ENCODE measurements around the gene FAM227A. TPM values are rescaled to one million over a fixed set of nuclear protein-coding genes. Genes with fewer than 3 reads are reported as not detected.

The FAM227A gene
- total RNA-seq, 2 donors from 2014 or later, result 1.0 to 2.2 TPM

DNA sequence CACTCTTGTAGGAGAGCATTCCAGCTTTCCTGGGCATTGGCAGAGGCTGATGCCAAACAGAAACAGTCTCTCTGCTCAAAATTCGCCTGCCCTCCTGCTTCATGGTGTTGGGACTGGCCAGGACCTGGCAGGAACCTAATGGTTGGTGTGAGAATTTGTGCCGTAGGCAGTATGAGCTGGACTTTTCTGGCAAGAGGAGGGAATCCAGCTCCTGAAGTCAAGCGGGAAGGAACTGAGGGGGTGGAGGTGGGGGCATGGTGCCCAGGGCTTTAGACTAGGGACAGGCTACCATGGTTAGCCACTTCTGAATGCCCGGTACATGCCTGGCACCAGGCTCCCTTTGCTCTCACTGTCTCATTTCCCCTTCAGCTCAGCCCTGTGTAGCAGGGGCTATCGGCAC, 18.7 kb upstream of the FAM227A start:
- intact Hi-C loops (cut with DNase I), result no loop called here
- H3K27ac ChIP-seq, result no peak overlapping the region
- no peaks in the 10 kb centered on the region for H3K9me3 ChIP-seq
- H3K4me1 ChIP-seq (replicated peaks), result no peaks in the 10 kb centered on the region
- H3K27me3 ChIP-seq (replicated peaks; ENCODE audit: insufficient read depth), result no peaks in the 10 kb centered on the region
- TF ChIP-seq POLR2AphosphoS5 (IDR thresholded peaks at IDR 0.05) (no peak), POLR2A (IDR thresholded peaks at IDR 0.05) (no peak)
- TF ChIP-seq, protein P1, sequence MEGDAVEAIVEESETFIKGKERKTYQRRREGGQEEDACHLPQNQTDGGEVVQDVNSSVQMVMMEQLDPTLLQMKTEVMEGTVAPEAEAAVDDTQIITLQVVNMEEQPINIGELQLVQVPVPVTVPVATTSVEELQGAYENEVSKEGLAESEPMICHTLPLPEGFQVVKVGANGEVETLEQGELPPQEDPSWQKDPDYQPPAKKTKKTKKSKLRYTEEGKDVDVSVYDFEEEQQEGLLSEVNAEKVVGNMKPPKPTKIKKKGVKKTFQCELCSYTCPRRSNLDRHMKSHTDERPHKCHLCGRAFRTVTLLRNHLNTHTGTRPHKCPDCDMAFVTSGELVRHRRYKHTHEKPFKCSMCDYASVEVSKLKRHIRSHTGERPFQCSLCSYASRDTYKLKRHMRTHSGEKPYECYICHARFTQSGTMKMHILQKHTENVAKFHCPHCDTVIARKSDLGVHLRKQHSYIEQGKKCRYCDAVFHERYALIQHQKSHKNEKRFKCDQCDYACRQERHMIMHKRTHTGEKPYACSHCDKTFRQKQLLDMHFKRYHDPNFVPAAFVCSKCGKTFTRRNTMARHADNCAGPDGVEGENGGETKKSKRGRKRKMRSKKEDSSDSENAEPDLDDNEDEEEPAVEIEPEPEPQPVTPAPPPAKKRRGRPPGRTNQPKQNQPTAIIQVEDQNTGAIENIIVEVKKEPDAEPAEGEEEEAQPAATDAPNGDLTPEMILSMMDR (IDR thresholded peaks at IDR 0.05), result no peak
- 71% methylated on average over 5 of the region's 5 CpGs for WGBS
- H3K4me3 ChIP-seq, result no peak overlapping the region
- H3K36me3 ChIP-seq, result peaks cover 0 to 11% of the 10 kb centered on the region in 2 donors
- no peak for DNase-seq (ENCODE audit: low spot score)

DNA sequence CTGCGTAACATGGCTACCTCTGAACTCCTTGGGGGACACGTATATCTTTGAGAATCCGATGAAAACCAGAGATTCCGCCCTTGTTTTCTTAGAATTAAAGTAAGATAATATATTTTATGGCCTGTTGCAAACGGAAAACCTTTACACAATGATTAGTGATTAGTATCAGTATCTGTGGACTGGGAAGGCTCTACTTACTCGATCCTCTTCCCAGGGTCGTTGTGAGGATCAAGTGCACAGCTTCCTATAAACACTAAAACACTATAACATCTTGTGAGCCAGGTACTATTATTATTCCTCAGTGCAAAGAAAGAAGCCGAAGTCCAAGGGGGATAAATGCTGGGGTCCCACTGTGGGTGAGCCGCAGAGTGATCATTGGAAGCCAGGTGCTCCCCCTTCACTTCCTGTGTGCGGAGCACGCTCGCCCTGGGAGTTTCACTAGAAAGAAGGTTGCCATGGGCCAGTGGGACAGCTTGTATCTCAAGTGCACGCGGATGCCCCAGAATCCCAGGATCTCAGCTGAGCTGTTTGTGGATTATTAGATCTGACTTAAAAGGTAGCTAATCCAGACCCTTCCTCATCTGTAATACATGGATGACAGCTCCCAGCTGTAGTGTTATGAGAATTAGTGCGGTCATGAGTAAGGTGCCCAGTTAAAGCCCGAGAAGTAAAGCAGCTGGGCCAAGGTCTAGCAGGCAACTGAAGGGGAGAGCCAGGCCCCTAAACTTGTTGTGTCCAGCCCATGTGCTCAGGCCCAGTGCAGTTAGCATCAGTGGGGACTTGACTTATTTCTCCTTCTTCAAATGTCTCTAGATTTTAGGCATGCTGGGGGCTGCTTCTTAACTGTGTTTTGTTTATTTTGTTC, 1.1 kb upstream of the FAM227A start:
- intact Hi-C loops (cut with DNase I), result no loop called here

DNA sequence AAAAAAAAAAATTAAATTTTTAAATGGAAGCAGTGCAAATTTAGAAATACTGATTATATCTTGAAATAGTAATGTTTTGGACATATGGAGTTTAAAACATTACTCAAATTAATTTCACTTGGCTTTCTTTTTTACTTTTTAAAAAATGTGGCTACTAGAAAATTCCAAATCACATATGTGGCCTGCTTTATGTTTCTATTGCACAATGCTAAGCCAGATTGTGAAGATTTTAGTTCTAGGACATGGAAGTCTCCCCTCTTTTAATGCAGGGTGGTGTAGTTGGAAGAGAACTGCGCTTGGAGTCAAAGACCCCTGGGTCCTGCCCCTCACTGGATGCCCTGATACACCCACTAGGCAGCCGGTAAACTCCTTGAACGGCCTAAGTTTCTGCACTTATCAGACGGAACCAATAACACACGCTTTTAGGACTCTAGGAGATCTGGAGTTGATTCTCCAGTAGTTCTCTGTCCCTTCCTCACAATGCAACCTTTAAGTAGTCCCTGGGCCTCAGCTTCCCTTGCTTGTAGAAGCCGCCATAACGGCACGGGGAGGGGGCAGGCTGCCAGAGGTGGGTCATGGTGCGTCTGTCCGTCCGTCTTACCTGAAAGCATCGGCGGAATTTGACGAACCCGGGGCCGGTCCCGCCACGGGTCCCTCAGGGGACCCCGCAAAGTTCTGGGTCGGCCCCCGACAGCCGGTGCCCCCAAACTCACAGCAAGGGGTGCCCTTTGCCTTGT, 505 bp downstream of the FAM227A start:
- Histone ChIP-seq H3K4me3 (peak overlapping the region; percentile 56 to 96), H3K9me3 (no peaks in the 10 kb centered on the region), H3K27me3 (replicated peaks; ENCODE audit: insufficient read depth) (no peaks in the 10 kb centered on the region), H3K27ac (peak overlapping the region; percentile 91 to 93), H3K4me1 (replicated peaks) (peaks cover 7% of the 10 kb centered on the region), H3K36me3 (no peaks in the 10 kb centered on the region)
- under 1% methylated on average over 19 of the region's 22 CpGs for WGBS
- no peak for TF ChIP-seq POLR2AphosphoS5 (IDR thresholded peaks at IDR 0.05)
- TF ChIP-seq, protein P1 (IDR thresholded peaks at IDR 0.05), result no peak
- TF ChIP-seq POLR2A (IDR thresholded peaks at IDR 0.05), result no peak
- intact Hi-C loops (cut with DNase I), result no loop called here
- no peak for DNase-seq (ENCODE audit: low spot score)

More for the DNA sequence above, 1.1 kb upstream of the FAM227A start:
- H3K27me3 ChIP-seq (replicated peaks; ENCODE audit: insufficient read depth), result no peaks in the 10 kb centered on the region
- no peaks in the 10 kb centered on the region for H3K36me3 ChIP-seq
- peak overlapping the region; percentile 56 to 96 for H3K4me3 ChIP-seq
- H3K9me3 ChIP-seq, result no peaks in the 10 kb centered on the region
- 8% methylated on average over 16 of the region's 16 CpGs for WGBS
- H3K27ac ChIP-seq, result peak overlapping the region; percentile 91 to 93
- TF ChIP-seq POLR2AphosphoS5 (IDR thresholded peaks at IDR 0.05), result no peak
- TF ChIP-seq, protein P1 (IDR thresholded peaks at IDR 0.05), result no peak
- TF ChIP-seq POLR2A (IDR thresholded peaks at IDR 0.05), result no peak
- H3K4me1 ChIP-seq (replicated peaks), result peaks cover 7% of the 10 kb centered on the region
- no peak for DNase-seq (ENCODE audit: low spot score)

DNA sequence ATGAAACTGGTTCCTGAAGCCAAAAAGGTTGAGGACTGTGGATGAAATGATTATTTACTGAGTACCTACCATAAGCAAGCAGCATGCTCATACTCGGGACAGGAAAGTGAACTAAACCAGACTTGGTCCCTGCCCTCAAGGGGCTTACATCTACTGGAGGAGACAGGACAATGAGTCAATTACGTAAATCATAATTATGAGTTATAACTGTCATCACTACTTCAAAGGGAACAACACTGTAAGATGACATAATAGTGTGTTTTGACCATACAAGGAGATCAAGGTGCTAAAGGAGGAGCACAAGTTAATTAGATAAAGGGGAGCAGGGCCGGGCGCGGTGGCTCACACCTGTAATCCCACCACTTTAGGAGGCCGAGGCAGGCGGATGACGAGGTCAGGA, 2.5 kb downstream of the FAM227A start:
- Histone ChIP-seq H3K9me3 (no peaks in the 10 kb centered on the region), H3K36me3 (no peaks in the 10 kb centered on the region), H3K4me1 (replicated peaks) (peaks cover 7% of the 10 kb centered on the region), H3K27ac (no peak overlapping the region), H3K27me3 (replicated peaks; ENCODE audit: insufficient read depth) (no peaks in the 10 kb centered on the region), H3K4me3 (no peak overlapping the region)
- WGBS, result 97% methylated on average over 8 of the region's 8 CpGs
- intact Hi-C loops (cut with DNase I), result no loop called here
- DNase-seq (ENCODE audit: low spot score), result no peak
- no peak for TF ChIP-seq POLR2A (IDR thresholded peaks at IDR 0.05)
- TF ChIP-seq POLR2AphosphoS5 (IDR thresholded peaks at IDR 0.05), result no peak
- TF ChIP-seq, protein P1 (IDR thresholded peaks at IDR 0.05), result no peak

Data from prostate gland (tissue), 2 donors.